Measurements from ENCODE around the gene ADGRG2.

GRCh38 chrX:18962329-18962728, 159.9 kb downstream of the ADGRG2 start:
- TF ChIP-seq CTCF (IDR thresholded peaks at IDR 0.05), result no peak
- no peak for TF ChIP-seq POLR2A (IDR thresholded peaks at IDR 0.05)

Data from adrenal gland (tissue), 5 donors.